Smooth muscle cell (in vitro differentiated cells): ENCODE data around the gene FGF22. TPM values are rescaled to one million over a fixed set of nuclear protein-coding genes. Genes with fewer than 3 reads are reported as not detected.

Experiments used
- DNase-seq: peaks from one replicate; lab custom pipeline; 2025; ENCODE audit not compliant: unreplicated experiment; lab: John Stamatoyannopoulos, UW
- H2AFZ ChIP-seq: fragments of 200-600 bp; sonication (generic); 2 replicates; pipeline ENCODE4 v1.6.0; 2016; ENCODE audit warnings: antibody characterized with exemption, low read depth, mild to moderate bottlenecking
- H3F3A ChIP-seq: fragments of 200-600 bp; sonication (generic); 2 replicates; pipeline ENCODE4 v1.6.0; 2017; ENCODE audit warnings: antibody characterized with exemption, low read depth
- H3K27ac ChIP-seq: fragments of 200-600 bp; sonication (generic); 2 replicates; pipeline ENCODE4 v1.5.1; 2016; ENCODE audit warnings: low read depth, mild to moderate bottlenecking
- H3K27me3 ChIP-seq: fragments of 200-600 bp; sonication (generic); 2 replicates; pipeline ENCODE4 v1.6.1; 2016; ENCODE audit warnings: low read depth, mild to moderate bottlenecking
- H3K36me3 ChIP-seq: fragments of 200-600 bp; sonication (generic); 2 replicates; pipeline ENCODE4 v1.5.1; 2016; ENCODE audit warnings: low read depth
- H3K4me1 ChIP-seq: fragments of 200-600 bp; sonication (generic); 2 replicates; pipeline ENCODE4 v1.5.1; 2016; ENCODE audit warnings: low read depth
- H3K4me2 ChIP-seq: fragments of 200-600 bp; sonication (generic); 2 replicates; pipeline ENCODE4 v1.6.0; 2016; ENCODE audit warnings: mild to moderate bottlenecking
- H3K4me3 ChIP-seq: fragments of 200-600 bp; sonication (generic); 2 replicates; pipeline ENCODE4 v1.5.1; 2016; ENCODE audit warnings: mild to moderate bottlenecking
- H3K79me2 ChIP-seq: fragments of 200-600 bp; sonication (generic); 2 replicates; pipeline ENCODE4 v1.6.0; 2016; ENCODE audit warnings: low read depth, mild to moderate bottlenecking
- H3K9ac ChIP-seq: fragments of 200-600 bp; sonication (generic); 2 replicates; pipeline ENCODE4 v1.6.0; 2016; ENCODE audit warnings: low read depth
- H3K9me3 ChIP-seq: fragments of 200-600 bp; sonication (generic); replicated peaks from 2 replicates; pipeline ENCODE4 v1.5.1; 2016; ENCODE audit warnings: low read depth
- H4K20me1 ChIP-seq: fragments of 200-600 bp; sonication (generic); 2 replicates; pipeline ENCODE4 v1.6.0; 2016; ENCODE audit warnings: low read depth
- WGBS: methylation state at CpG from one replicate; pipeline ENCODE4 v1.1.7; 2016; ENCODE audit warnings: low lambda C conversion rate; 5-methylcytosine and 5-hydroxymethylcytosine counted together
- polyA plus RNA-seq: library from polyadenylated mRNA; unstranded; fragments of >200 nt; fragmentation: Nextera tagmentation; extraction: Ambion mirVana; gene quantifications from 2 replicates; pipeline ENCODE4 v1.2.1, GENCODE V29; 2016
- total RNA-seq: library from RNA; depleted of rRNA; stranded (reverse); fragments of >200 nt; gene quantifications from 2 replicates; pipeline ENCODE4 v1.2.3, GENCODE V29; 2014
- TF ChIP-seq, protein P1 (sequence below): fragments of 200-600 bp; sonication (generic); IDR thresholded peaks from 2 replicates; pipeline ENCODE4 v1.5.1; 2017; ENCODE audit warnings: borderline replicate concordance, mild to moderate bottlenecking, antibody characterized with exemption; ENCODE audit not compliant: insufficient read depth, poor library complexity, severe bottlenecking

The FGF22 gene
- total and polyA plus RNA-seq, 2 experiments from 2014 or later, result 0.18 TPM; not detected in 1

DNA sequence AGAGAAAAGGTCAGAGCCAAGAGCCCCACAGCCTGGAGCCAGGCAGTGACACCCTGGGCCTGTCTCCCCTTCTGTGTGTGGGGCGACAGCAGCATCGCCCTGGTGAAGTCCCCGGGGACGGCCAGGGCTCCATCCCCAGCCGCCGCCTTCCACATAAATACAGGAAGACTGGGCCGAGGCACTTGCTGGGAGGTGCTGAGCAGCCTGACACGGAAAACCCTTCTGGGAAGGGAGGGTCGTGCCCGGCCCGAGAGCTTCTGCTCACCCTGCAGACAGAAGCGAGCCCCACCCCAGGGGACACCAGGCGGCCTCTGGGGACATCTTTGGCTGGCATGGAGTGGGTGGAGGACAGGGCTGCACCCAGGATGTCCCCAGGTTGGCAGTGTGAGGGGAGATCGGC lies 5.1 kb downstream of the FGF22 start:
- Histone ChIP-seq H3K4me1 (no peaks in the 10 kb centered on the region), H3K4me2 (no peak overlapping the region), H3K4me3 (no peak overlapping the region), H3K9me3 (no peaks in the 10 kb centered on the region), H4K20me1 (peaks cover 15% of the 10 kb centered on the region), H2AFZ (no peak overlapping the region), H3K36me3 (no peaks in the 10 kb centered on the region), H3K27ac (no peak overlapping the region), H3K79me2 (no peaks in the 10 kb centered on the region), H3K9ac (no peak overlapping the region), H3K27me3 (no peaks in the 10 kb centered on the region), H3F3A (no peaks in the 10 kb centered on the region)
- no peak for DNase-seq
- WGBS, result 94% methylated on average over 14 of the region's 14 CpGs
- TF ChIP-seq, protein P1, sequence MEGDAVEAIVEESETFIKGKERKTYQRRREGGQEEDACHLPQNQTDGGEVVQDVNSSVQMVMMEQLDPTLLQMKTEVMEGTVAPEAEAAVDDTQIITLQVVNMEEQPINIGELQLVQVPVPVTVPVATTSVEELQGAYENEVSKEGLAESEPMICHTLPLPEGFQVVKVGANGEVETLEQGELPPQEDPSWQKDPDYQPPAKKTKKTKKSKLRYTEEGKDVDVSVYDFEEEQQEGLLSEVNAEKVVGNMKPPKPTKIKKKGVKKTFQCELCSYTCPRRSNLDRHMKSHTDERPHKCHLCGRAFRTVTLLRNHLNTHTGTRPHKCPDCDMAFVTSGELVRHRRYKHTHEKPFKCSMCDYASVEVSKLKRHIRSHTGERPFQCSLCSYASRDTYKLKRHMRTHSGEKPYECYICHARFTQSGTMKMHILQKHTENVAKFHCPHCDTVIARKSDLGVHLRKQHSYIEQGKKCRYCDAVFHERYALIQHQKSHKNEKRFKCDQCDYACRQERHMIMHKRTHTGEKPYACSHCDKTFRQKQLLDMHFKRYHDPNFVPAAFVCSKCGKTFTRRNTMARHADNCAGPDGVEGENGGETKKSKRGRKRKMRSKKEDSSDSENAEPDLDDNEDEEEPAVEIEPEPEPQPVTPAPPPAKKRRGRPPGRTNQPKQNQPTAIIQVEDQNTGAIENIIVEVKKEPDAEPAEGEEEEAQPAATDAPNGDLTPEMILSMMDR, result no peak

DNA sequence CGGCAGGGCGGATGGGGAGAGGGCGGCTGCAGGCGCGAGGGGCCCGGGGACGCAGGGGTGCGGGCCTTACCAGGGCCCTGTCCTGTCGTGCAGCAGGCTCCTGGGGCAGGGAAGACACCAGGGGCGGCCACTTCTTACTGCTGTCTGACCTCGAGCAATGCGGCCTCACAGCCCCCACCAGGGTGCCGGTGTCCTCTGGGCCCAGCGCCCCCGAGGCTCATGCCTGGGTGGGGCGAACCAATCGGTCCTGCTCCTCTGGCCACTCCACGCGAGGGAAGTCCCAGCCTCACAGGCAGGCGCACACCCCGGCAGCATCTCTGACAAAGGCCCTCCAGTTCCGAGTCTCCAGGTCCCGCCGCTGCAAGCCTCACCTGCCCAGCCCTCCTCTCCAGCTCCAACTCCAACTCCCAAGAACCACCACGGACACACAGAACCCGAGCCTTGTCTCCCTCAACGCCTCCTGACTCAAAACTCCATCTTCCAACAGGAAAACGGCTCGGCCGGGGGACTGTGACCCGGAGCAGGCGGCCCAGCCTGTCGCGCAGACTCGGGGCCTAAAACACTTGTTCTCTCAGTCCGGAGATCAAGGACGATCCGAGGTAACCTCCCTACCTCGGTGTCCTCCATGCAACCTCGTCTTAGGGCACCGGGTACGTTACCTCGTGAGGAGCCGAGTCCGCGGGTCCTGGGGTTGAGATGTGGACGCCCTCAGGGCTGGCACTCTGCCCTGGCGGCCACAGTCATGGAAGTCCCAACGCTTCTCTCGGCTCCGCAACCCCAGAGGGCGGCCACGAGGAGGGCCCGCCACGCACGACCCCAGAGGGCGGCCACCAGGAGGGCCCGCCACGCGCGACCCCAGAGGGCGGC lies 6.5 kb downstream of the FGF22 start:
- H3K79me2 ChIP-seq, result peaks cover 6% of the 10 kb centered on the region
- no peak for DNase-seq
- H3K36me3 ChIP-seq, result no peaks in the 10 kb centered on the region
- H3F3A ChIP-seq, result no peaks in the 10 kb centered on the region
- H3K9ac ChIP-seq, result no peak overlapping the region
- WGBS, result 97% methylated on average over 57 of the region's 62 CpGs
- TF ChIP-seq, protein P1, result no peak
- H2AFZ ChIP-seq, result no peak overlapping the region
- no peak overlapping the region for H3K27ac ChIP-seq
- no peaks in the 10 kb centered on the region for H3K4me1 ChIP-seq
- no peak overlapping the region for H3K4me2 ChIP-seq
- H4K20me1 ChIP-seq, result peaks cover 28% of the 10 kb centered on the region
- no peaks in the 10 kb centered on the region for H3K9me3 ChIP-seq
- no peaks in the 10 kb centered on the region for H3K27me3 ChIP-seq
- no peak overlapping the region for H3K4me3 ChIP-seq

DNA sequence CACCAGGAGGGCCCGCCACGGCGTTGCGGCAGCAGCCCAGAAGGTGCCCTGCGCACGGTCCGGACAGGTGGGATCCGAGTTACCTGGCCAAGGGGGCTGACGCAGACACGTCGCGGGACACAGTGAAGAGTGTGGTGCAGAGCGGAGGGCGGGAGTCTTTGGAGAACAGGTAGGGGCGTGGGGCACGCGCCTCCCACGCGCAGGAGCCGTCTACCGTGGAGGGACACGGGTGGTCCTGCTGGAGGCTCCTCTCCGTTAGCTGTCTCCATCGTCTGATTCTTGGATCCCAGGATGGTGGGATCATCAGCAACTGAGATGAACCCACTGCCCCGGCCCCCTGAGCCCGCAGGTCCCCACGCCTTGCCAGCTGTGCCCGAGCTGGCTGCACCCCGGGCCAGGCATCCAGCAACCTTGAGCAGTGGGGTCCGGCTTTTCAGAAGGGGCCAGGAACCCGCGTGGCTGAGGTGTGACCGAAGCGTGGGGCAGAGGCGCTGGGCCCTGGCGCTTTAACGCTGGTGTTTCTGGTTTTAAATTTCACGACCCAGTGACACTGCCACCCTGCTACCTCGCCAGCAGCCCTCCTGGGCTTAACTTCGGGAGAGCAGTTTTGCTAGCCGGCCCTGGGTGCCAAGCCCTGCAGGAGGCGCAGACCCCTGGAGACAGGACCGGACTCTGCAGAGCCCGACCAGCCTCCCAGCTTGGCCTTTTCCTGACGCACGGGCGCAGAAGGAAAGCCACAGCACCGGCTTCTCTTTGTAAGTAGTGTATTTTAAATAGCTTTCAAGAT lies 7.3 kb downstream of the FGF22 start:
- DNase-seq, result no peak
- H3K4me2 ChIP-seq, result no peak overlapping the region
- 98% methylated on average over 48 of the region's 48 CpGs for WGBS

More for the DNA sequence above, 7.3 kb downstream of the FGF22 start:
- Histone ChIP-seq H3K36me3 (no peaks in the 10 kb centered on the region), H3K79me2 (peaks cover 14% of the 10 kb centered on the region), H4K20me1 (peaks cover 37% of the 10 kb centered on the region), H3K9me3 (no peaks in the 10 kb centered on the region), H3K4me1 (no peaks in the 10 kb centered on the region), H3K27ac (no peak overlapping the region), H3K27me3 (no peaks in the 10 kb centered on the region), H3F3A (no peaks in the 10 kb centered on the region), H3K9ac (no peak overlapping the region), H3K4me3 (no peak overlapping the region), H2AFZ (no peak overlapping the region)
- TF ChIP-seq, protein P1, result no peak
